HG02938 (cell line): ENCODE results near the gene CLEC16A.

Experiments used
- ATAC-seq: cut with Tn5 transposase; IDR thresholded peaks from one replicate; pipeline ENCODE4 v1.9.1; 2021; ENCODE audit warnings: mild to moderate bottlenecking, moderate library complexity; ENCODE audit not compliant: unreplicated experiment

The CLEC16A gene

GRCh38 chr16:10938796-10939648 lies 5.3 kb upstream of the CLEC16A start:
- no peak for ATAC-seq

GRCh38 chr16:10939649-10940234 lies 4.6 kb upstream of the CLEC16A start:
- no peak for ATAC-seq

- ATAC-seq = no peak
These were observed 3.8 kb upstream of the CLEC16A start for GRCh38 chr16:10940501-10941079.

GRCh38 chr16:10941127-10941933 lies 3.0 kb upstream of the CLEC16A start:
- ATAC-seq = no peak

GRCh38 chr16:10941935-10942351 lies 2.4 kb upstream of the CLEC16A start:
- ATAC-seq = peak; percentile 6

- peak; percentile 37 for ATAC-seq
These were observed 1.9 kb upstream of the CLEC16A start, which contains the start of gene DEXI for GRCh38 chr16:10942352-10943063. TSS of gene DEXI (minus strand) at chr16:10942468. CDS start at chr16:10942005, 463 bp downstream.

- ATAC-seq = no peak
These were observed 1.4 kb upstream of the CLEC16A start for GRCh38 chr16:10943064-10943353.

- ATAC-seq = no peak
These were observed 862 bp downstream of the CLEC16A start for GRCh38 chr16:10945065-10945787.

GRCh38 chr16:10946308-10946707 lies 1.9 kb downstream of the CLEC16A start:
- no peak for ATAC-seq

GRCh38 chr16:10947211-10947787 lies 2.9 kb downstream of the CLEC16A start:
- no peak for ATAC-seq

- ATAC-seq = peak; percentile 80
These were observed 5.1 kb downstream of the CLEC16A start for GRCh38 chr16:10949424-10949970.

GRCh38 chr16:10950393-10950792 lies 6.0 kb downstream of the CLEC16A start:
- no peak for ATAC-seq

- no peak for ATAC-seq
These were observed 6.7 kb downstream of the CLEC16A start for GRCh38 chr16:10951026-10951425.

GRCh38 chr16:10954903-10955302 lies 10.5 kb downstream of the CLEC16A start:
- no peak for ATAC-seq

GRCh38 chr16:10957771-10958482 lies 13.6 kb downstream of the CLEC16A start:
- no peak for ATAC-seq

GRCh38 chr16:10959161-10959560 lies 14.8 kb downstream of the CLEC16A start:
- ATAC-seq = no peak

- no peak for ATAC-seq
These were observed 16.9 kb downstream of the CLEC16A start for GRCh38 chr16:10961231-10961630.

GRCh38 chr16:10964039-10964890 lies 19.9 kb downstream of the CLEC16A start:
- peak; percentile 31 for ATAC-seq
